NOMO-1 treated with dmso at 0.1 percent for 144 hours (cell line): Measurements from ENCODE around the gene GRM6.

Experiments used
- DNase-seq: peaks from one replicate; lab custom pipeline; 2025; ENCODE audit not compliant: unreplicated experiment; lab: John Stamatoyannopoulos, UW

The GRM6 gene

GRCh38 chr5:178984145-178985072 lies 10.7 kb downstream of the GRM6 start:
- DNase-seq: no peak

- DNase-seq: no peak
Measured at GRCh38 chr5:178983728-178984127, 11.4 kb downstream of the GRM6 start.

DNA sequence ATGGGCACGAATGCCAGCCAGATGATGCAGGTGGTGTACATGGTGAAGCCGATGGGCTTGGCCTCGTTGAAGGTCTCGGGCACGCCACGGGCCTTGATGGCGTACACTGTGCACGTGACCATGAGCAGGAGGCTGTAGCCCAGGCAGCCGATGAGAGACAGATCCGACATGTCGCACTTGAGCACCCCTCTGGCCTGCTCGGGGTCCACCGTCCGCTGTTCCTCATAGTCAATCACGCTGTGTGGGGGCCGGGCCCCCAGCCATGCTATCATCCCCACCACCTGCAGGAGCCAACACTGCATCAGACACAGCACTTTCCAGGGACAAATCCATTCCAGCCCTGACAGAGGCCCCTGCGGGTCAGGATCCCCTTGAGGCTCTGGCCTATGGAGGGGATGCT lies 12.2 kb downstream of the GRM6 start:
- no peak for DNase-seq

GRCh38 chr5:178981381-178981780 lies 13.7 kb downstream of the GRM6 start:
- DNase-seq: no peak

DNA sequence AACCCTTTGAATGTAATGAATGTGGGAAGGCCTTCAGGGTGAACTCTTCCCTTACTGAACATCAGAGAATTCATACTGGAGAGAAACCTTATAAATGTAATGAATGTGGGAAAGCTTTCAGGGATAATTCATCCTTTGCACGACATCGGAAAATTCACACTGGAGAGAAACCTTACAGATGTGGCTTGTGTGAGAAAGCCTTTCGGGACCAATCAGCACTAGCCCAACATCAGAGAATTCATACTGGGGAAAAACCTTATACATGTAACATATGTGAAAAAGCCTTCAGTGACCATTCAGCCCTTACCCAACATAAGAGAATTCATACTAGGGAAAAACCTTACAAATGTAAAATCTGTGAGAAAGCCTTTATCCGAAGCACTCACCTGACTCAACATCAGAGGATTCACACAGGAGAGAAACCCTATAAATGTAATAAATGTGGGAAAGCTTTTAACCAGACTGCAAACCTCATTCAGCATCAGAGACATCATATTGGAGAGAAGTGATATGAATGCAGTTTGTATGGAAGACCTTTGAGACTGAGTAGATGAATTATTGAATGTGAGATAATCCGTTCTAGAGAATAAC lies 29.6 kb downstream of the GRM6 start:
- no peak for DNase-seq

DNA sequence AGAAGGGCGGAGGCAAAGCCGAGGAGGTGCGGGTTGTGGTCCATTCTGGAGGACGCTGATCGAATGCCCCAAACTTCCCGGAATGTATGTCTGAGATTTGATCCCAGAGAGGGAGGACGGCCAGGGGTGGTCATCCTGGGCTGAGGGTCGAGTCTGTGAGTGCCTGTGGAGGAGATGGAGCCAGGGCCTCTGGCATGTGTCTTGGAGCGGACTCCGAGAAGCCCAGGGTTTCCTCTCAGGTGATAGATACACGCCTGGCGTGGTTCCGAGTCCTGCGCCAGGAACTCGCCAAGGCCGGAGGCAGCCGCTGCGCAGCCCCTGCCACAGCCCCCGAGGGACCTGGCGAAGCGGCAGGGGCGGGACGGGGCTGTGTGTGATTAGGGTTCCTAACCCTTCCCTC lies 53.8 kb downstream of the GRM6 start:
- DNase-seq: no peak

DNA sequence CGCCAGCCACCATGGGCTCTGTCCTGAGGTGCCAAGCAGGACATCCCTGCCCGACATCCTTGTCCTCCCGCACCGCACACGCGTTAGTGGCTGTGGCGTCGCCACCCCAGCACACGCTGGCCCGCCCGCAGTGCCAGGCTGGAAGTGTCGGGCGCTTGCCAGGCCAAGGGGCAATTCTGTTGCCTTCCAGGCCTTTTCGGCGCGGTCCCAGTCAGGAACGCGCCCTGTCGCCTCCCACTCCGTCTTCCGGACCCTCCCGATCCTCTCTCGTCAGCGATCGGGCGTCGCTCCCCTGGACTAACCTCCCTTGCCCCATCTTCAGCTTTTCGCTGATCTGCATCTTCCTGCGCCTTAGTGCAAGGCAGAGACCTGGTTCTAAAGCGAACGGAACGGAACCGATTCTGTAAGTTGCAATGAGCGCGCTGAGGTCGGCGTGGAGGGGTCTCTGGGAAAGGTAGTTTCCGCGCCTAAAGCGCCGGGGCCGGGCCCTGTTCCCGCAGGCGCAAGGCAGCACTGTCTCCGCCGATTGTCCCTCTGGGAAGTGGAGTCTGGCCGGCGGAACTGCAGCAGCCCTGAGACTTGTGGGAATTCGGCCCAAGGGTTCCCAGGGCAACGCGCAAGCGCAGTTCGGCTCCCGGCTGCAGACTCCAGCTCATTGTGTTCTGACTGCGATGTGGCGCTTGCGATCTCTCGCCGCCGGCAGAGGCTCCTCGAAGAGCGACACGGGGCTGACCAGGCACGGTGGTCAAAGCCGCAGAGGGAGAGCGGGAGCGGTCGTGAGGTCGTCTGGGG lies 54.4 kb downstream of the GRM6 start, which contains the start of gene ZNF454:
Gene ZNF454 (plus strand): TSS at position 630 of the 792 bp plus-strand sequence. CDS start 1,594 bp downstream, outside the sequence.
- DNase-seq: no peak

- no peak for DNase-seq
Measured at GRCh38 chr5:178931846-178932760, 63.0 kb downstream of the GRM6 start.
